GM04504 (cell line): ENCODE data around the gene RAB11FIP3.
"Not testable (repeated sequence)": the region's sequence is repeated elsewhere in the genome, so short reads cannot be mapped to it uniquely, and the experiment has no call there.

Source experiments
- DNase-seq: peaks from one replicate; pipeline ENCODE4 v3.0.0-alpha.2; 2012; ENCODE audit warnings: low read depth

Gene RAB11FIP3

DNA sequence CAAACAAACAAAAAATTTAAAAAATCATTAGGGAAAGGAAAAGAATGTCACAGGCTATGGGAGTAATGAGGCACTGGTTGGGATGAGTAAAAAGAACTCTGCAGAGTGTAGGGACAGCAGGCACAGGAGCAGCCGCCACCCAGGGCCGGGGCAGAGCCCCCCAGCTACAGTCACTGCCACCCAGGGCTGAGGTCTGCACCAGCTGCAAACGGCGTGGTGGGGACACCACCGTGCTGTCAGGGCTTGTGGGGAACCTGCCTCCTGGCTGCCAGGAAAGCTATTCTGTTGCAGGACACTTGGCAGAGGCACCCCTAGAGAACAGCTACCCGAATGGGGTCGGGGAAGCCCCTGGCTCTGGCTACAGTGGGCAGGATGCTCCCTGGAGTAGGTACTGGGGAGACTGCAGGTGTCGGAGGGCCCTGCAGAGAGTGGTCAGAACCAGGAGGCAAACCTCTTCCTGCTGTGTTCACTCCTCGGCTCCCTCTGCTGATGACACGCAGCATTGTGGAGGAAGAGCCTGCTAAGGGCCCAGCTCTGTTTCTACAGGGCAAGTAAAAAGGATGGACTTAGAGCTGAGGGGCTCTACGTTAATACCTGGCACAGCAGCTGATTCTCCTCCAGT, 69.8 kb downstream of the RAB11FIP3 start:
- no peak for DNase-seq

DNA sequence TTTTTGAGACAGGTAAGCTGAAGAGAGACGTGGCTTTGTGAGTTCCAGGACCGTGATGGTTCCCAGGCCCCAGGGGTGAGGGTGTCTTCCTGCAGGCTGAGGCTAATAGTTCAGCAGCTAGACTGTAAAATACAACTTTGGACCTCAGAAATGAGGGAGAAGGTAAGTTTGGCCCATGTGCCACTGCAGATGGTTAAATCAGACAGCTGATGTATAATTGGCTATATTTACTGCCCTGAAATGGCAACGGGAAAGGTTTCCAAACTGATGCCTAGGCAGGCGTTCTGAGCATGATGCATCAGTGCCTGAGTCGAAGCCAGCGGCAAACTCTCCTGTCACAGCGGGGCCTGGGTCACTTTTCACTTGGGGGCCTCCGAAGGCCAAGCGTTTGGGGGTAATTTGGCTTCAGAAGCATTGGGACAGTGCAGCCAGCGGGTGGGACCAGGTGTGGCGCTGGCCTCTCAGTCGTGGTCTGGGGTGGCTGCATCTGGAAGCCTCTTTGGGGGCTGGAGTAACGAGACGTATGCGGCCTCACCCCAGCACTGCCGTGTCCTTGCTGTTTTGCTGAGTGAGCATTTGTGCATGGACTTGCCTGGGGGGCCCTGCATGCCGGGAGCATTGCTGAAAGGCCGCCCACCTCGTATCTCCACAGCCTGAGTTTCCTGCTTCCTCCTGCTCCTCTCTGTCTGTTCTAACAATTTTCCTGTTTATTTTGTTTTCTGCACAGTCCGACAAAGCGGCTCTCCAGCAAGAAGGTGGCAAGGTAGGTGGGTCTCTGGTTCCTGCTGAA, 70.8 kb downstream of the RAB11FIP3 start:
- no peak for DNase-seq

DNA sequence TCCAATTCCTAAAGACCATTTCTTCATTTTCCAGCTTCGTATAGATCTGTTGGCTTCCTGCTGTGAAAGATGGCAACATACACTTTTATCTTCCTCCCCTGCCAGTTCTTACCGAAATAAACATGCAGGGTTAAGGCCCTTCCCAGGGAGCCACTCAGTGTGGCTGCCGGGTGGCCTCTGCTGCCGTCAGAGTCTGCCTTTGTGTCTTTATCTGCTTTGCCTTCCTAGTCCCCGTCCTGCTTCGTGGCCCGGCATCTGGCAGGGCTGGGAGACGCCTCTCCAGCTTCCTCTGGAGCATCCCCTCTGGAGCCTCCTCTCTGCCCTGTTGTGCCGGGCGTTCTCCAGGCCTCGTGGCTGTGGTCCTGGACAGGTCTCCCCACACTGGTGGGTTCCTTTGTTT, 71.8 kb downstream of the RAB11FIP3 start:
- no peak for DNase-seq

DNA sequence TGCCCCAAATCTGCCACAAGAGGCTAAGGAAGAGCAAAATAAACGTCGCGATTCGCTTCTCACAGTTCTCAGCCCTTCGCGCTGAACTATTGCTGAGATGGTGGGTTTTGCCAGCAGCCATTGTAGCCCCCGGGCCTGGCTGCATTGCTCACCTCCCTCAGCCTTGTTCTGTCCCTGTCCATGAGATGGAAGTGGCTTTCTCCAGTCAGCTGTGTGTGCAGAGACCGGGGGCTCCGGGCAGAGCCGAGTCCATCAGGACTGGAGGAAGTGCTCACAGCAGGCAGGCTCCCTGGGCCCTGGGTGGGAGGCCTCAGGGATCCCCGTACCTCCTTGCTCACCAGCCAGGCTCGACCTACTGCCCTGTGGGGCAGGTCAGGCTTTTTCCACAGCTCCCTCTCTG, 74.5 kb downstream of the RAB11FIP3 start:
- no peak for DNase-seq

DNA sequence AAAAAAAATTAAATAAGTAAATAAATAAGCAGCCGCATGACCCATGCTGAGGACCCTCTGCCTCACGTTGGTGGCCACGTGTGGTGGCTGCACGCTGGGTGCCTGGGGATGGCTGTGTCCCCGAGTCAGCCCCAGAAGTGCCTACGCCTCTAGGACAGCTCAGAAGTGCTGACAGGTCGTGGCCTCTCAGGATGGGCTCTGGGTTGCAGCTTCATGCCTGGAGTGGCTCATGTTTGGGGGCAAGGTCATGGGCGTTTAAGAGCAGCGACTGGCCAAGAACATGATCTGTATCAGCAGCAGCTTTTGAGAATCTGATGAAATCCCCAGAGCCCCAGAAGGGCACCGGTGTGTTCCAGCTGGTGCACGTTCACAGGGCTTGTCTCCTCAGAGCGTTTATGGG, 75.3 kb downstream of the RAB11FIP3 start:
- DNase-seq = no peak

DNA sequence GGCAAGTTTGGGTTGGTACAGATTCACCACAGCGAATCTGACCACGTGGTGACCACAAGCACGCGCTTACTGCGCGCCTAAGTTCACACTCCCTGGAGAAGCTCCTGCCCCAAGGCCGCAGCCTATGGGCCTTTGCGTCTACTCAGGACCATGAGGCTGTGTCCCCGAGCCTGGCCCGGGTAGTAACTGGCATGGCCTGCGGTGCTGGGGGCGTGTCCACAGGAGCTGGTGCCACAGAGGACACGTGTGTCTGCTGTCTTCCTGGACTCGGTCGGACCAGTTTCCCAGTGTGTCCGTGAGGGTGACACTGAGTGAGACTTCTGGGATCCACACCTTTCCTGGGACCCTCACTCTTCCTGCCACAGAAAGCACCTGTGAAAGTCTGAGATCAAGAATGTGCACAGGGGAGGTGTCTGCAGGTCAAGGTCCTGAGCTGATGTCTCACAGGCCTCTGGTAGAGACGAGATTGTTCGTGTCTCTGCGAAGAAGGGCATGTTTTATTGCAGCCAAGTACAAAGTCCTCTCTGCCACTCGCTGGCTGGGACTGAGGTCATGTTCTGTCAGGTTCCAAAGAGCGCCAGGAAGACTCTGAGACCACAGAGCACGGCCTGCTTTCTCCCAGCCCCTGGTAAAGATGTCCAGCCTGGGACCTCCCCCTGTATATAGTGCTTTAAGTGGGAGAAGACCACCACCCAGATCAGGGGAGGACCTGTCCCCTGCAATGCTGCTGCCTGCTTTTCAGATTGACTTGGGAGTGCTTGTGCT, 76.9 kb downstream of the RAB11FIP3 start:
- DNase-seq = no peak

DNA sequence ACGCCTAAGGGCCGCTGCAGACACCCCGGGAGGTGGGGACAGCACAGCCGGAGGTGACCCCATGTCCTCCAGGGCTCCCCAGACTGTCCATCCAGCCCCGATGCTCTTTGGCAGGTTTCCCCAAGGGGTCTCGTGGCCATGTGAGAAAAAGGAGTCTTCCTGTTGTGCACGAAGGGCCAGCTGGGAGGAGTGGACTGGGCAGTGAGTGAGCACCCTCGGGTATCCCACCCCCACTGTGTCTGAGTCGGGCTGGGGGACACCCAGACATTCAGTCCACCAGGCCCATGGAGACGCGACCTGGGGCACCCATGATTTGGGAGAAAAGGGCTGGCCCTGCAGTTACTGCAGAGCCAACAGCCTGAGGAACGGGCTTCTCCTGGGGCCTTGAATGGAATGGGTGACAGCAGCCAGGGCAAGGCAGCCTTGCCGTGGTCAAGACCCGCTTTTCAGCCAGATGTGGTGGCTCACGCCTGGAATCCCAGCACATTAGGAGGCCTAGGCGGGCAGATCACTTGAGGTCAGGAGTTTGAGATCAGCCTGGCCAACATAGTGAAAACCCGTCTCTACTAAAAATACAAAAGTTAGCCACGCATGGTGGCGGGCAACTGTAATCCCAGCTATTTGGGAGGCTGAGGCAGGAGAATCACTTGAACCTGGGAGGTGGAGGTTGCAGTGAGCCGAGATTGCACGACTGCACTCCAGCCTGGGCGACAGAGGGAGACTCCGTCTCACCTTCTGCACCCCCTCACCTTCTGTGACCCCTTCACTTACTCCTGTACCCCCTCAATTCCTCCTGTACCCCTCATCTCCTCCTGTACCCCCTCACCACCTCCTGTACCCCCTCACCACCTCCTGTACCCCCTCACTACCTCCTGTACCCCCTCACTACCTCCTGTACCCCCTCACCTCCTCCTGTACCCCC, 78.0 kb downstream of the RAB11FIP3 start:
- no peak for DNase-seq

DNA sequence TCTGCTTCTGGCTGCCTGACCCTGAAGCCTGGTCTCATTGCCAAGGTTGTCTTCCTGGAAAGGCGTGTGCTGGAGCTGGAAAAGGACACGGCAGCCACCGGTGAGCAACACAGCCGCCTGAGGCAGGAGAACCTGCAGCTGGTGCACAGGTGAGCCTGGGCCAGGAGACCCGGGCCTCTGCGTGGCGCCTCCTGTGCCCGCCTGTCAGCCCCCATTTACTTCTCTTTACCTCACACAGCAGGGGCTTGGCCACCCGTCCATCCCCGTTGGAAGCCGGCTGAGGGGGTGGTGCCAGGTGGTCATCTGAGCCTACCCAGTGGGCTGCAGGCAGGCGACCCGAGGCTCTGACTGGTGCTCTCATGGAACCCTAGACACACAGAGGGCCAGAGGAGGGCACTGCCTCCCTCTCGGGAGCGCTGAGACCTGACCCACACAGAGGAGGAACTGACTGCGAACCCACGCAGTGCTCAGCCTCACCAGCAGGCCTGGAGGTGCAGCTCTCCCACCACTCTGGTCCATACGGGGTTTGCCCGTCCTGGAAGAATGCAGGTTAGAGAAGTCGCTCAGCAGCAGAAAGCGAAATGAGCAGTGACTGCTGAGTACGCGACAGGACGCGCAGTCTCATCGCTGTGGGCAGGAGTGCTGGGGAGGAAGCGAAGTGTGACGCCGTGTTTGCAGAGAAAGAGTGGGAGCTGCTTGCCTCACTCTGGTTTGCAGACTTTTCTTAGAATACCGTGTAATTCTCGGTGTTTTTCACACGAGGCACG, 80.2 kb downstream of the RAB11FIP3 start:
- no peak for DNase-seq

DNA sequence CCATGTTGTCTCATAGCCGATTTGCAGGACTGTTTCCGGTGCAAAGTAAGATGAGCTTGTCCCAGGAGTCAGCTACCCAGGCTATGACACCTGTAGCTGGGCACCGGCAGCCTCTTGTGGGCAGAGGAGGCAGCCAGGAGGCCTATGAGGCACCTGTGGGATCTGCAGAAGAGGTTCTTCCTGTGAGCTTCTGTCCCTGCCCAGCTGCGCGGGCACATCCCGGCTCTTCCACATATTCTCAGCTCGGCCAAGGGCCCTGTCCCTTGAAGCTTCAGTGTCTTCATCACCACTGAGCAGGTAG, 80.7 kb downstream of the RAB11FIP3 start:
- DNase-seq = no peak

DNA sequence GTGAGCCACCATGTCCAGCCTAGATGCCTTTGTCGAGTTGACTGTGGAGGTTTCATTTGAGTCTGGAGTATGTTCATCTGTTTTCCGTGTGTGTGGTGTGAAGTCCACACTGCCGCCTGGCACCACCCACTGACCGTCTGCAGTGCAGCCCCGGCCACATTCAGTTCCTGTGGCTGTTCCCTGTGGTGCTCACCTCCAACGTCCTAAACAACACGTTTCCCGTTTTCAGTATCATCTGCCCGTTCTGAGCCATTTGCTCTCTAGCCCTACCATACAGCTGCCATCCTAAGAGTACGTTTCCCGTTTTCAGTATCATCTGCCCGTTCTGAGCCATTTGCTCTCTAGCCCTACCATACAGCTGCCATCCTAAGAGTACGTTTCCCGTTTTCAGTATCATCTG, 82.1 kb downstream of the RAB11FIP3 start:
- not testable (repeated sequence) for DNase-seq

DNA sequence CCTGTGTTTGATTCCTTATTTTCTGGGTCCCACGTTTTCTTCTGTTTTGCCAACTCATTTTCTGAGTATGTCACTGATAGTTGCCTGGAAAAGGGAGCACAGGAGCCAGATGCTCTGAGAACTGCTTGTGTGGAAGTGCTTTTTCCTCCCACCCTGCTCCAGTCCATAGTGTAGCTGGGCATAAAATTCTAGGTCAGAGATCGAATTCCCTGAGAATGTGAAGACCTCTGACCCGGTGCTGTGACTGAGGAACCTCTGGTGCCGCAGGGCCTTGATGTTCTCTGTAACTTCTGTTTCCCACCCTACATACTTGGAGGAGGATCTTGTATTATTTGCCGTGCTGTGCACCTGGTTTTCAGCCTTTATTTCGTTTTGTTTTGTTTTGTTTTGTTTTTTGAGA, 82.5 kb downstream of the RAB11FIP3 start:
- DNase-seq = no peak

DNA sequence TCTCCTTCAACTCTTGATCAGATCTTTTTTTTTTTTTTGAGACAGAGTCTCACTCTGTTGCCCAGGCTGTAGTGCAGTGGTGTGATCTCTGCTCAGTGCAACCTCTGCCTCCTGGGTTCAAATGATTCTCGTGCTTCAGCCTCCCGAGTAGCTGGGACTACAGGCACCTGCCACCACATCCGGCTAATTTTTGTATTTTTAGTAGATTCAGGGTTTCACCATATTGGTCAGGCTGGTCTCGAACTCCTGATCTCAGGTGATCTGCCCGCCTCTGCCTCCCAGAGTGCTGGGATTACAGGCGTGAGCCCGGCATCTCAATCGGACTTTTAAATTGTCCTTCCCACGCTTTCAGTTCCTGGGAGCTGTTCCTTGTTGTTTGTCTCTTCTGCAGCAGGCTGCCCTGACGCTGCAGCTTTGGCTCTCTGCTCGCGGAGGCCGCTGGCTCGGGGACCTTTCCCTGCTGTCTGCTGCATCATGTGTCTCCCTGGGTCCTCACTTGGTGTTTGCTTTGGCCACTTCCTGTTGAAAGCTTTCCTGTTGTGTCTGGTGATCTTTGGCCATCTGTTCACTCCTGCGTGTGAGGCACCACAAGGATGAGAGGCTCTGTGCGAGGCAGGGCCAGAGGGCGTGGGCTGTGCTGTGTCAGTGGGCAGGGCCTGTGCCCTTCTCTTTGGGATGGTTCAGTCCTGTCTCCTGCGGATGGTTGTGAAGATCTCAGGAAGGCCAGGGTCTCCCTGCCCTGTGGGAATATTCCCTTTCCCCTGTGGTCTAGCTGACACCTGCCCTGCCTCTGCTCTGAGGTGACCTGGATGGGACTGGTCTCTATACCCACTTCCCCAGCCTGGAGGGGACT, 83.7 kb downstream of the RAB11FIP3 start:
- no peak for DNase-seq

DNA sequence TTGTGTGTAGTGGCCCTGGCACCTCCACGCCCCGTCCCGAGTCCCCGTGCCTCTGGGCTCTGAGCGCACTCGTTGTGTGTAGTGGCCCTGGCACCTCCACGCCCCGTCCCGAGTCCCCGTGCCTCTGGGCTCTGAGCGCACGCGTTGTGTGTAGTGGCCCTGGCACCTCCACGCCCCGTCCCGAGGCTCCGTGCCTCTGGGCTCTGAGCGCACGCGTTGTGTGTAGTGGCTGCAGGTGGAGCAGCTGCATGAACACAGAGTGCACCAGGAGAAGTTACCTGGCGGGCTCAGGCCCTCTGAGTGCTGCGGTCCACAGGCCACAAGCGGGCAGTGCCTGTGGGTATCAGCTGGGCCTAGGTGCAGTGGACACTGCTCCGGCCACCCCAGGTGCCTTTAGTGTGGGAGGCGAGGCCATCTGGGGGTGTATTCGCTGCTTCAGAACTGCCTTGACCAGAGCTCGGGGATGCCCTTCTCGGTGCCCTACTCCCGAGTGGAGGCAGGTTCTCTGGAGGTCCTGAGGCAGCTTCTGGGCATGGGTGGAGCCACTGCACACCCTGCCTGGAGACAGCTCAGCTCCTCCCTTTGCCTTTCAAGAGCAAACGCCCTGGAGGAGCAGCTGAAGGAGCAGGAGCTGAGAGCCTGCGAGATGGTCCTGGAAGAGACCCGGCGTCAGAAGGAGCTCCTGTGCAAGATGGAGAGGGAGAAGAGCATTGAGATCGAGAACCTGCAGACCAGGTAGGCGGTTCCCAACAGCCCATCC, 84.8 kb downstream of the RAB11FIP3 start:
- no peak for DNase-seq

DNA sequence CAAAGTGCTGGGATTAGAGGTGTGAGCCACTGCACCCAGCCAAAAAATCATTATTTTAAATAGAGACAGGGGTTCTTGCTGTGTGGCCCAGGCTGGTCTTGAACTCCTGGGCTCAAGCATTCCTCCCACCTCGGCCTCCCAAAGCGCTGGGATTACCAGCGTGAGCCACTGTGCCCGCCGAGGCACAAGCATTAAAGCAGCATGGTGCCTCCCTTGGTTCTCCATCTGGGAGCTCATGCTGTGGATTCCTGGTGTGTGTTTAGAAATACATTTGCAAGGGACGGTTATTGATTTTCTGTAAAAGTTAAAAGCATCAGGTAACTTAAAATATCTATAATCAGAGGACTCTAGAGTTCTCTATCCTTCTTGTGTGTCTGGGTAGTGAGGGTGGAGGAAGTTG, 87.4 kb downstream of the RAB11FIP3 start:
- no peak for DNase-seq

DNA sequence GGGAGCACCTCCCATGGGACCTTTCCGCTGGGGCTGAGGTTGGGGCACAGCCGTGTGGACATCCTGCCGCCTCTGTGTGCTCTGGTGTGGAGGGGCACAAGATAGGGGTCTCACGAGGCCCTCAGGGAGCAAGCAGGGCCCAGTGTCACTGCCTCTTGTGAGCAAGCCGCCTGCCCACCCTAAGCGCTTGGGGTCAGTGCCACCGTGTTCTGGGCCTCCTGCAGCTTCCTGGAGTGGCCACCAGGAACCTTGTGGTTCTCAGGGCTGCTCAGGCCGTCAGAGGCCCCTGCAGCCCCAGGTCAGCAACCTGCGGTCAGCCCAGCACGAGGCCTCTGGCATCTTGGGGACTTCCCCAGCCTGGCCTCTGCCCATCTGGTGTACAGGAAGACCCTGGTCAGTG, 88.5 kb downstream of the RAB11FIP3 start:
- no peak for DNase-seq

DNA sequence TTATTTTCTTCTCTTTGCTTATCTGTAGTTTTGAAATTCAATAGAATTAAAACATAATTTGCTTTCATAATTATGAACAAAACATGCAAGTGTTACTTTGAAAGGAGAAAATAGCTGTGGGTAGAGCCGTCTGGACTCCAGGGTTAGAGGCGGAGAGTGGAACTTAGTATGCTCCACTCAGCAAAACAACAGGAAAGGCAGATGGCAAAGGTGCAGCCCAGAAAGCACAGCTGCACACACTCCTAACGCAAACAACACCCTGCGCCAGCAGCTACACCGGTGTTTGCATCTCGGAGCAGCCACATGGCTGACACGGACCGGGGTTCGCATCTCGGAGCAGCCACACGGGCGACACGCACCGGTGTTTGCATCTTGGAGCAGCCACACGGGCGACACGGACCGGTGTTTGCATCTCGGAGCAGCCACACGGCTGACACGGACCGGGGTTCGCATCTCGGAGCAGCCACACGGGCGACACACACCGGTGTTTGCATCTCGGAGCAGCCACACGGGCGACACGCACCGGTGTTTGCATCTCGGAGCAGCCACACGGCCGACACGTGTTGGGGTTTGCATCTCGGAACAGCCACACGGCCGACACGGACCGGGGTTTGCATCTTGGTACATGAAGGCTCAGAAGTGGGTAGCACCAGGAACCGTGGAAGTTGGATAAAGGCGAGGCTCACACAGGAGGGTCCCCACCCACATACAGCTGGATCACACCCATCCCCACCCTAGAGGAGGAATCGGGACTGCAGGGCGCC, 89.9 kb downstream of the RAB11FIP3 start:
- no peak for DNase-seq

DNA sequence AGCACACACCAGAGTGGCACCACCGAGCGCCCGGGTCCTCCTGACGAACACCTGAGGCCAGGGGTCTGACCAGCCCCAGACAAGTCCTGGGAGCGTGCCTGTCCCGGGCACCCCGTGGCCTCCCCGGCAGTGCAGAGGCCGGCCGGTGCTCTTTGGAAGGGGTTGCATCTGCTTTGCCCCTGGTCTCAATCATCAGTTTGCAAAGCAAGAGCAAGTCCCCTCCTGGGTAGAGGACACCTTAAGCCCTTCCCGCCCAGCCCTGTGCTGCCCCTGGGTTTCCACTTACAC, 90.4 kb downstream of the RAB11FIP3 start:
- DNase-seq = no peak

DNA sequence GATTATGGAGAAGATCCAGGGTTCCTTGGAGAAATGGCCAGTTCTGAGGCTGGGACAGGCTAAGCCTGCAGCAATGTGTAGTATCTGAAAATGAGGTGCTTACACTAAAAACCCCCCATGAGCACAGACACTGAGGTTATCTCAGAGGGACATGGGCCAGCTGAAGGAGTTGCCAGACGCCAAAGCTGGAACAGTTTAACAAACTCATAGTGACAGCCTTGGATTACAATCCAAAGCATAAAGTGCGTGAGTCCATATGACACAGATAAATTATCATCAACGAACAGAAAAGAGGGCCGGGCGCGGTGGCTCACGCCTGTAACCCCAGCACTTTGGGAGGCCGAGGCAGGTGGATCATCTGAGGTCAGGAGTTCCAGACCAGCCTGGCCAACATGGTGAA, 90.9 kb downstream of the RAB11FIP3 start:
- DNase-seq = no peak

DNA sequence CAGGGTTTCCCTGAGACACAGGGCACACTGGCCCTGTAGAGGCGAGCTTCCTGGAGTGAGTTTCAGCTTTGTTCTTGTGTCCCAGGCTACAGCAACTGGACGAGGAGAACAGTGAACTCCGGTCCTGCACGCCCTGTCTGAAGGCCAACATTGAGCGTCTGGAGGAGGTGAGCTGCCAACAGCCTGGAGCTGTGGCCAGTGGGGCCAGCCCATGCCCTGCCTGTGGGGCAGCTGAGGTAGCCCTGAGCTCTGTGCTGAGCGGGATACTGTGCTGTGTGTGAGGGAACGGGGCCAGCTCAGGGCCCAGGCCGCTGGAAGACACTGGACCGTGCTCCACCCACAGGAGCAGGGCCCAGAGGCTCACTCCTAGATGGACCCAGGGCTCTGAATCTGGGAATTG, 93.4 kb downstream of the RAB11FIP3 start:
- no peak for DNase-seq
